KMS-11 (cell line): ENCODE measurements around the gene LRBA.

Source experiments
- H2AFZ ChIP-seq: fragments of 200-600 bp; sonication (generic); 2 replicates; pipeline ENCODE4 v1.6.1; 2016; ENCODE audit warnings: antibody characterized with exemption, mixed run types, low read depth
- H3K27ac ChIP-seq: fragments of 200-600 bp; sonication (generic); 2 replicates; pipeline ENCODE4 v1.6.1; 2016; ENCODE audit warnings: mild to moderate bottlenecking, mixed run types
- H3K27me3 ChIP-seq: fragments of 200-600 bp; sonication (generic); 2 replicates; pipeline ENCODE4 v1.6.1; 2017; ENCODE audit warnings: mild to moderate bottlenecking, low read depth, mixed run types, moderate library complexity; ENCODE audit not compliant: insufficient read depth
- H3K36me3 ChIP-seq: fragments of 200-600 bp; sonication (generic); 2 replicates; pipeline ENCODE4 v1.6.1; 2017; ENCODE audit warnings: mild to moderate bottlenecking, mixed run types; ENCODE audit not compliant: insufficient read depth
- H3K4me1 ChIP-seq: fragments of 200-600 bp; sonication (generic); 2 replicates; pipeline ENCODE4 v1.6.1; 2016; ENCODE audit warnings: mild to moderate bottlenecking, low read depth, mixed run types; ENCODE audit not compliant: poor library complexity, severe bottlenecking
- H3K4me2 ChIP-seq: fragments of 200-600 bp; sonication (generic); 2 replicates; pipeline ENCODE4 v1.7.0; 2016; ENCODE audit warnings: mild to moderate bottlenecking, mixed run types
- H3K4me3 ChIP-seq: fragments of 200-600 bp; sonication (generic); IDR thresholded peaks from 2 replicates; pipeline ENCODE4 v1.6.1; 2017; ENCODE audit warnings: low read depth, low read length, mixed read lengths; ENCODE audit not compliant: insufficient read depth
- H3K79me2 ChIP-seq: fragments of 200-600 bp; sonication (generic); 2 replicates; pipeline ENCODE4 v1.6.1; 2016; ENCODE audit warnings: low read depth, mixed run types; ENCODE audit not compliant: insufficient read depth
- H3K9ac ChIP-seq: fragments of 200-600 bp; sonication (generic); 2 replicates; pipeline ENCODE4 v1.6.1; 2016; ENCODE audit warnings: mild to moderate bottlenecking, mixed run types
- H4K20me1 ChIP-seq: fragments of 200-600 bp; sonication (generic); 2 replicates; pipeline ENCODE4 v1.6.1; 2016; ENCODE audit warnings: mild to moderate bottlenecking, mixed run types; ENCODE audit not compliant: insufficient read depth
- CTCF ChIP-seq: fragments of 200-600 bp; sonication (generic); conservative IDR thresholded peaks from 2 replicates; pipeline ENCODE4 v1.6.1; 2017; ENCODE audit warnings: low read depth, mild to moderate bottlenecking, antibody characterized with exemption, low read length, moderate library complexity, mixed read lengths

The LRBA gene

GRCh38 chr4:150600812-150601445 is 414.2 kb downstream of the LRBA start:
- H2AFZ ChIP-seq, result no peak overlapping the region
- no peak overlapping the region for H3K4me3 ChIP-seq
- no peak overlapping the region for H3K27ac ChIP-seq
- H3K36me3 ChIP-seq, result no peaks in the 10 kb centered on the region; the same call in 1 of the 2 replicates
- H3K4me1 ChIP-seq, result no peaks in the 10 kb centered on the region
- H3K27me3 ChIP-seq, result no peaks in the 10 kb centered on the region
- no peaks in the 10 kb centered on the region for H4K20me1 ChIP-seq
- no peaks in the 10 kb centered on the region for H3K79me2 ChIP-seq
- TF ChIP-seq CTCF, result no peak
- H3K9ac ChIP-seq, result no peak overlapping the region
- H3K4me2 ChIP-seq, result no peak overlapping the region

GRCh38 chr4:150599547-150599946 is 415.5 kb downstream of the LRBA start:
- H3K4me3 ChIP-seq, result no peak overlapping the region
- no peak overlapping the region for H3K27ac ChIP-seq
- H3K4me1 ChIP-seq, result no peaks in the 10 kb centered on the region
- no peak overlapping the region for H3K4me2 ChIP-seq
- H3K36me3 ChIP-seq, result no peaks in the 10 kb centered on the region; the same call in 1 of the 2 replicates
- no peaks in the 10 kb centered on the region for H4K20me1 ChIP-seq
- TF ChIP-seq CTCF, result no peak
- H2AFZ ChIP-seq, result no peak overlapping the region
- H3K27me3 ChIP-seq, result no peaks in the 10 kb centered on the region
- H3K79me2 ChIP-seq, result no peaks in the 10 kb centered on the region
- H3K9ac ChIP-seq, result no peak overlapping the region

GRCh38 chr4:150598909-150599308 is 416.2 kb downstream of the LRBA start:
- Histone ChIP-seq H3K4me2 (no peak overlapping the region), H3K27me3 (no peaks in the 10 kb centered on the region), H4K20me1 (no peaks in the 10 kb centered on the region), H3K4me1 (no peaks in the 10 kb centered on the region), H3K9ac (no peak overlapping the region), H3K79me2 (no peaks in the 10 kb centered on the region), H2AFZ (no peak overlapping the region), H3K36me3 (no peaks in the 10 kb centered on the region; the same call in 1 of the 2 replicates), H3K4me3 (no peak overlapping the region), H3K27ac (no peak overlapping the region)
- no peak for TF ChIP-seq CTCF

- Histone ChIP-seq H3K27ac (no peak overlapping the region), H3K36me3 (no peaks in the 10 kb centered on the region; the same call in 1 of the 2 replicates), H2AFZ (no peak overlapping the region), H4K20me1 (no peaks in the 10 kb centered on the region), H3K79me2 (no peaks in the 10 kb centered on the region), H3K27me3 (no peaks in the 10 kb centered on the region), H3K4me3 (no peak overlapping the region), H3K4me2 (no peak overlapping the region), H3K4me1 (no peaks in the 10 kb centered on the region), H3K9ac (no peak overlapping the region)
- TF ChIP-seq CTCF, result 0 out of 2 replicates have a peak, but pooled peaks have one; percentile 14
Observed at GRCh38 chr4:150593996-150594395, 421.1 kb downstream of the LRBA start.
